Frontal cortex (tissue), 4 donors: ENCODE results near the gene MERTK. TPM values are rescaled to one million over a fixed set of nuclear protein-coding genes. Genes with fewer than 3 reads are reported as not detected.
A peak's percentile ranks its signal among the peaks of the same experiment; 100 is the strongest.
"Not testable (repeated sequence)": the region's sequence is repeated elsewhere in the genome, so short reads cannot be mapped to it uniquely, and the experiment has no call there.

Experiments used
- DNase-seq, 2 donors: peaks; one replicate each; pipeline ENCODE4 v3.0.0; 2012; ENCODE audit warnings: low spot score in 2 of 2
- FAIRE-seq: peaks from 2 replicates; lab custom pipeline; 2012; peaks lifted over from hg19 to GRCh38; lab: Jason Lieb, UNC
- total RNA-seq: library from RNA; depleted of rRNA; stranded (reverse); fragments of >200 nt; gene quantifications from one replicate; pipeline ENCODE4 v1.2.3, GENCODE V29; 2014
- donor health status: control.
- donor health status: control.
- donor health status: control.

MERTK gene
- total RNA-seq, 1 donor from 2014 or later, result 2.4 TPM

DNA sequence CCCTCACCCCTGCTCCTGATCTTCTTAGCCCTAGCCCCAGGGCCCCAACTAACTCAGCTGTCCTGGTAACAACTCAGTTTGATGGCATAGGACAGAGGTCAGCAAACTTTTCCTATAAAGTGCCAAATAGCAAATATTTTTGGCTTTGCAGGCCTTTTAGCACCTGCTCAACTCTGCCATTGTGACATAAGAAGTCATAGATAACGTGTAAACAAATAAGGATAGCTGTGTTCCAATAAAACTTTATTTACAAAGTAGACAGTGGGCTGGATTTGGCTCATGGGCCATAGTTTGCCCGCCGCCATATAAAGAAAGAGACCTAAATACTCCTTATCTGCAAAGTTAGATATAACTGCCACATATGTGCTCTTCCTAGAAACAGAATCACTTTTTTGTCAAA lies 129.4 kb downstream of the MERTK start:
- no peak for DNase-seq
- FAIRE-seq, result no peak

DNA sequence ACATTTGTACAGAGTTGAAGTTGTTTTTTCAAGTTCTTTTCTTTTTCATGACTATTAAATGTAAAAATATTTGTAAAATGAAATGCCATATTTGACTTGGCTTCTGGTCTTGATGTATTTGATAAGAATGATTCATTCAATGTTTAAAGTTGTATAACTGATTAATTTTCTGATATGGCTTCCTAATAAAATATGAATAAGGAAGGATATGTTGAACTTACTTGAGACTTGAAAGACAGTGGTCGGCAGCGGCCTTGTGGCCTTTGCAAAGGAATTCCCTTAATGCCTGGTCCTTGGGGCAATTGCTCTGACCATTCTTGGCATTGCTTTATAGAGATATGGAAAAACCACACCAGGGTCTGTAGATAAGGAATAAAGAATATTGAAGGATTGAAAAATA lies 130.8 kb downstream of the MERTK start:
- DNase-seq (no peak), FAIRE-seq (no peak)

DNA sequence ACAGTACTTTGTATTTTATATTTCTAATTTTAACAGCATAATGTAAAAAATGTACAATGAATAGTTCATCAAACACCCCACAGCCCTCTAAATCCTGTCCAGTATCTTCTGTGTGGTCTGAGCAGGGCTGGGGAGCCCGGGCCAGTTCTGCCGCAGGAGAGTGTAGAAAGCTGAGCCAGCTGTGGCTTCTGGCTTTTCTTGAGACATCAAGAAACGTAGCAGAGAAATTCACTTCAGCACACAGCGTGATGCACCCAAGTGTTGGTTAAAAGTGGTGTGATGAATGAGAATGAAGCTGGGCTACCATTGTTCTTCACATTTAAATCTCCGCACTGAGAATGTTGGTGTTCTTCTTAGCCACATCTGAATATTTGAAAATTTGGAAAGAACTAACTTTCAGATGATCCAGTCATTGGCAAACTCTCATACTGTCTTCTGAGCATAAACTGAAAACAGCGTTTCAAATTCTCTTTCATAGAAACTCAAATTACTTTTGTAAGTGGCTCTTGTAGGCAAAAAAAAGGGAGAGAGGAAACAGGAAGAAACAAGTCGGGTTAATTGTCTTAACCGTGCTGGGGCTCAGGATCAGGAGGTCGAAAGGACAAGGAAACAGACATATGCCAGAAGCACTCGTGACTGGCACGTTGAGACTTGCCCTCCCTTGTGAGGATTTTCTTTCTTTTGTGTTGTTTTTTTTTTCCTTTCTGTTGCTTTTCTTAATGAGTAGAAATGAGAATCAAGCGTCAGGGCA lies 133.2 kb downstream of the MERTK start:
- DNase-seq (no peak), FAIRE-seq (no peak)

DNA sequence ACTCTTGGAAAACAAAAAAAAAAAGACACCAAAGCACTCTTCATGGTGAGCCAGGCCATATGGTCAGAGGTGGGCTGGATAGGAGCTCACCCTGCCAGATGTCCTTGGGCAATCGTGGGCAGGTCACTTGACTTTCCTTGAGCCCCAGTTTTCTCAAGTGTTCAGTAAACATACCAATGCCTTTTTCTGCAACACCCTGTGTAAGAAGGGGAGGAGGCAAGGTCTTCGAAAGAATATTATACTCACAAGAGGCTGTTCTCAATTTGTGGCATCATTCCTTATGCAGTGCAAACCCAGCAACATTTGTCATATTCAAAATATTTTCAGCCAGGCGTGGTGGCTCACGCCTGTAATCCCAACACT lies 133.8 kb downstream of the MERTK start:
- FAIRE-seq (no peak), DNase-seq (no peak)

DNA sequence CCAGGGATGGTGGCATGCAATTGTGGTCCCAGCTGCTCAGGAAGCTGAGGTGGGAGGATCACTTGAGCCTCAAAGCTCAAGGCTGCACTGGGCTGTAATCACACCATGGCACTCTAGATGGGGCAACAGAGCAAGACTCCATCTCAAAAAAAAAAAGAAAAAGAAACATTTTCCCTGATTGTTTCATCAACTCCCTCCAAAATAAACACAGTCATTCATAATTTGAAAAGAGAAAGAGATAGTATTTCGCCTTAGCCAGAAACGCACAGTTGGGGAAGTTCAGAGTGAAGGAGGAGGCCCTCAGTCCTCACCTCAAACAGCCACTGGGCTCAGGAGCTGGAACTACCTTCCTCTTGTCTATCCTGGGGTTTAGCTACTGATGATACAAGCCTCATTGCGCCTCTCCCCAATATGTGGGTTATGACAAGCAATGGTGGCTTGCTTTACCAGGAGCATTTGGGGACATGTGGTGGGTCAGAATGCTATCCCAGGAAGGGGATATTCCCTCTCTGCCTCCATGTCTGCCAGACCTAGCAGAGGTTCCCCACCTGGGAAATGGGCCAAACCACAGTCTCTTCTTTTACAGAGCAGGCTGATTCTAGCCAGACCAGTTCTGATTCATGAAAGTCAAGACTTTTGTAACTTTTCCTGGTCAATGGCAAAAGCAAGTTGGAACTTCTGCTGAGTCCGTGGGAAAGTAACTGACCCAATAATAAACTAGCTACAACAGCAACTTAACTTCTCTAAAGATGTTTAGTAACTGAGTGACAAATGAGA lies 134.5 kb downstream of the MERTK start:
- DNase-seq (no peak), FAIRE-seq (no peak)

DNA sequence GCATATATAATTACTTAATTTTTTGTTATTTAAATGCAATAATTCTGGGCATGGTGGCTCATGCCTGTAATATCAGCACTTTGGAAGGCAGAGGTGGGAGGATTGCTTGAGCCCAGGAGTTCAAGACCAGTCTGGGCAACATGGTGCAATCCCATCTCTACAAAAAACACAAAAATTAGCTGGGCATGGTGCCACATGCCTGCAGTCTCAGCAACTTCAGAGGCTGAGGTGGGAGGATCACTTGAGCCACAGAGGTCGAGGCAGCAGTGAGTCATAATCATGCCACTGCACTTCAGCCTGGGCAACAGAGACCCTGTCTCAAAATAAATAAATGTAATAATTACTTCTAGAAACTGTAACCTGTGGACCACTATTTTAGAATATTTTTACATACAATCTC lies 135.2 kb downstream of the MERTK start:
- FAIRE-seq, result no peak
- no peak for DNase-seq

DNA sequence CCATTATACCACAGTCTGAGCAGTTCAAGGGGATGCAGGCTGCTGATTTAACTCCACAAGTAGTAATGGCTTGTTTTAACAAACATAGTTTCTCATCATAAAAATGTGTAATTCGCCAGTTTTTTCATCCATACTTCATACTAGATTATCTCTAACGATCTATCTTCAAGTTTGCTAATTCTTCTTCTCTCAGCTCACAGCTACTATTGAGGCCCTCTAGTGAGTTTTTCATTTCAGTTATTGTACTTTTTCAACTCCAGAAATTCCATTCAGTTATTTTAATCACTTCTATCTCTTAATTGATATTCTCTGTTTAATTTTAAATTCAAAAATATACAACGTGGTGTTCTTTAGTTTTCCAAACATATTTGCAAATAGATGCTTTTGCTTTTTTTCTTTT lies 136.5 kb downstream of the MERTK start:
- no peak for FAIRE-seq
- DNase-seq, result no peak

DNA sequence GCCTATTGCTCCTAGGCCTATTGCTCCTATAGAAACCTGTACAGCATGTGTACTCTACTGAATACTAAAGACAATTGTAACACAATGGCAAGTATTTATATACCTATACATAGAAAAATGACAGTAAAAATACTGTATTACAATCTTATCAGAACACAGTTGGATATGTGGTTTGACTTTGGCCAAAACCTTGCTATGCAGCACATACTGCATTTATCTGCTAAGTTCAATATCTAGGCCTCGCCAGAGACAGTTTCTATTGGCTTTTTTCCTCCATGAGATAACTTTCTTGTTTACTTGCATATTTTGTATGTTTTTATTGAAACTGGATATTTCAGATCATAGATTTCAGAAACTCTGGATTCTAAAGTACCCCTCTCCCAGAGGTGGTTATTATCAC lies 137.4 kb downstream of the MERTK start:
- no peak for FAIRE-seq

DNA sequence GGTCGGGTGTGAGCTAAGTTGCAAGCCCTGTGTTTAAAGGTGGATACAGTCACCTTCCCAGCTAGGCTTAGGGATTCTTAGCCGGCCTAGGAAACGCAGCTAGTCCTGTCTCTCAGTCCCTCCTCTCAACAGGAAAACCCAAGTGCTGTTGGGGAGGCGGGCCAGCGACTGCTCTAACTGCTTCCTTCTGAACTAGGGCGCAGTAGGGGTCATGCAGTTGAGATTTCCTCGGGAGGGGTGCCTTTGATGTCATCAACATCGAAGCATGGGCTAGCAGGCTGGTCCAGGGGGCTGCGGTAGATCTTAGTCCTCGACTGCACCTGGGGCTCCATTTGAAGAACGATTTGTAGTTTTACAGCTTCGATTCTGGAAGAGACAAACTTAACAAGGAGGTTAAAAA lies 141.1 kb downstream of the MERTK start:
- DNase-seq, FAIRE-seq: not testable (repeated sequence)

More for the DNA sequence above, 137.4 kb downstream of the MERTK start:
- DNase-seq, result no peak

DNA sequence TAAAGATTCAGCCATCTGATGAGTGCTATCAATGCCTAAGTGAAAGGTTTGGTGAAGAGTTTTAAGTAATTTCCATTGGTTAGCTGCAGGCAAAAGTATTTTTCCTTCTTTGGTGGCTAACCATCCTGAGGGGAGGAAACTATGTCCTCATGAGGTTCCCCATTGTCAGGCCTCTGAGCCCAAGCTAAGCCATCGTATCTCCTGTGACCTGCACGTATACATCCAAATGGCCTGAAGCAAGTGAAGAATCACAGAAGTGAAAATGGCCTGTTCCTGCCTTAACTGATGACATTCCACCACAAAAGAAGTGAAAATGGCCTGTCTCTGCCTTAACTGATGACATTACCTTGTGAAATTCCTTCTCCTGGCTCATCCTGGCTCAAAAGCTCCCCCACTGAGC lies 141.7 kb downstream of the MERTK start:
- not testable (repeated sequence) for FAIRE-seq, DNase-seq

DNA sequence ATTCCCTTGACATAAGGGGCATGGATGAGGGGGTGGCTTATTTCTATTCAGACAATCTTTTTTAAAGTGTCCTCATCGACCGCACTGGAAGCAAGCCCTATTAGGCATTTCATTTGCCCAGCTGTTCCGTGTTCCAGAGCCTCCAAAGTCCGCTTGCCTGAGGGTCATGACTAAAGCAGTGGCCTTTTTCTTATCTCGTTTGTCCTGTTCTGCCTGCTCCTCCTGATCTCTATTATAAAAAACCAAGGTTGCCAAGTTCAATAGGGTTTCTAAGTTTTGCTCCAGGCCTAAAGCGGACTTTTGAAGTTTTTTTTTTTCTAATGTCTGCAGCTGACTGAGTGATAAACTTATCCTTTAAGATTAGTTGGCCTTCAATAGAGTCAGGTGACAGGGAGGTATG lies 143.1 kb downstream of the MERTK start:
- FAIRE-seq, DNase-seq: not testable (repeated sequence)

DNA sequence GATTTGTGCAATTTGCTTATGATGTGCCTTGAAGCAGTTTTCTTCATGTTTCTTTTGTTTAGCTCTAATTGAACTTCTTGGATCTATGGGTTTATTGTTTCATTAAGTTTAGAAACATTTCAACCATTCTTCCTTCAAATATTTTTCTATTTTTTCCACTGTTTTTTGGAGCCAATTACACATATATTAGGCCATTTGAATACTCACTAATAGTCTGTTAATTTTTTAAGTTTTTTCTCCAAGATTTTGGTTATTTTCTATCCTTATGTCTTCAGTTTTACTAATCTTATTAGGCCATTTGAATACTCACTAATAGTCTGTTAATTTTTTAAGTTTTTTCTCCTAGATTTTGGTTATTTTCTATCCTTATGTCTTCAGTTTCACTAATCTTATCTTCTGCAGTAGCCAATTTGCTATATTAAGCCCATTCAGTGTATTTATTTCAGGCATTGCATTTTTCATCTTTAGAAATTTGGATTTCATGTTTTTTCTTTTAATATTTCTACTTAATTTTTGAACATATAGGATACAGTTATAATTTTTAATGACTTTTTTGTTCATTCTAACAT lies 147.1 kb downstream of the MERTK start:
- FAIRE-seq (no peak), DNase-seq (no peak)

DNA sequence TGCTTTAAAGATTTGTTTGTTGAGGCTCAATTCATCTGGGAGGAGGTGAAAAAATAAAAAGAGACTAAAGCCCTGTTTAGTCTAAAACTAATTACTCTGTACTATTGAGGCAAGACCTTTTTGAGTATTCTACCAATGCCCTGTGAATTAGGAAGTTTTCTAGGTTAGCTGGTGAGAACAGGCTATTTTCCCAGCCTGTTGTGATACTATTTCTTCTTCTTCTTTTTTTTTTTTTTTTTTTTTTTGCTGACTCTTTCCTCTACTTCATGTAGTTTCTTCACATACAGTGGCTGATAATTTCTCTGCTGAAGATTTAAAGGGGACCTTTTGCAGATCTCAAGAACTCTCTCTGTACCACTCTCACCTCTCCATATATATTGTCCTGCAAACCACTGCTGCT lies 147.8 kb downstream of the MERTK start:
- DNase-seq (no peak), FAIRE-seq (no peak)

DNA sequence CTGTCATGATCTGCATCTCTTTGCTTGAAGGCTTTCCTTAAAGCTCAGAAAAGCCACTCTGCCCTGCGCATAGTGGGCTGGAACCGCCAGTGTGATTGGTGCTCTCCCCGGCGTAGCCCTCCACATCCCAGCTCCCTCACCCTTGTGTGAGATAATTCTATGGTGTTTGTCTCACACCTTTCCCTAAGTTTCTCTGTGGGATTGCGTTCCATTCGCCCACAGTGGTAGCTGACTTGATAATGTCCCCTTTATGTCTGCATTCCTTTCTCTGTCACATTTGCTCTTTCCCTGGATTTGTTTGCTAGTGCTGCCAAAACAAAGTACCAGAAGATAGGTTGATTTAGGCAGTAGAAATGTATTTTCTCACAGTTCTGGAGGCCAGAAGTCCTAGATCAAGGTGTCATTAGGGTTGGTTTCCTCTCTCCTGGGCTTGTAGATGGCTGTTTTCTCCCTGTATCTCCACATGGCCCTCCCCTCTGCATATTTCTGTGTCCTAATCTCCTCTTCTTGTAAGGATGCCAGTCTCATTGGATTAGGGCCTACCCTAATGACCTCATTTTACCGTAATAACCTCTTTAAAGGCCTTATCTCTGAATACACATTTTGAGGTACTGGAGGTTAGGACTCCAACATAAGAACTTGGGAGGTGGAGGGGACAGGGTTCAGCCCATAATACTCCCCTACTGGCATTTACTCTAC lies 149.3 kb downstream of the MERTK start:
- FAIRE-seq (no peak), DNase-seq (no peak)

DNA sequence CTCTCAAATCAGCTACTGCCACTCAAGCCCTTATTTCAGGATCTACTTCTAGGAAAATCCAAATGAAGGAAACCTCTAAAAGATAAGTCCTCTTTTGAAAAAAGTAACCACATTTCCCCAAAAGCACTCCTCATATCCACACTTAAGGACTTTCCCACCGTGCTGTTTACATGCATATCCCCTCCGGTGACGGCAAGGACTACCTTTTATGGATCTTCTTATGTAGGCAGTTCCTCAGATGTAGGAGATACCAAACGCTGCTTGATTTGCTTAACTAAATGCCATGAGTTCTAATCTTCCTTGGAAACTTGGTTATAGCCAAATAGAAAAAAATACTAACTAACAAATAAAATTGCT lies 149.8 kb downstream of the MERTK start:
- FAIRE-seq (no peak), DNase-seq (no peak)

DNA sequence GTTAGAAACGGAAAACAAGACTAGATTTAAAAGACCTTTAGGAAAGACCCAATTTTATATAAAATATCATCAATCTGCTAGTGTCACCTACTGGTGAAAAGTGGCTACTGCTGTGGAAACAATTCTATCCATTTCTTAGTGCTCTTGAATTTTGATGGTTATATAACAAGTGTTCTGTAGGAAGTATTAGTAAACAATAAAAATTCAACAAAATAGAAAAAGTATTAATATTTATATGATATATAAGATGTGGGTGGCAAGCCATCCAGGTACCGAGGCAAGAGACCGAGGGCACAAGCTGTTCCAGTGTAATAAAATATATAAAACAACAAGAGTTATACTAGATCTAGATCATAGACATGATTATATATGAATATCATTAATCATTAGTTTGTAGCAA lies 150.5 kb downstream of the MERTK start:
- peak; percentile 98 for FAIRE-seq

DNA sequence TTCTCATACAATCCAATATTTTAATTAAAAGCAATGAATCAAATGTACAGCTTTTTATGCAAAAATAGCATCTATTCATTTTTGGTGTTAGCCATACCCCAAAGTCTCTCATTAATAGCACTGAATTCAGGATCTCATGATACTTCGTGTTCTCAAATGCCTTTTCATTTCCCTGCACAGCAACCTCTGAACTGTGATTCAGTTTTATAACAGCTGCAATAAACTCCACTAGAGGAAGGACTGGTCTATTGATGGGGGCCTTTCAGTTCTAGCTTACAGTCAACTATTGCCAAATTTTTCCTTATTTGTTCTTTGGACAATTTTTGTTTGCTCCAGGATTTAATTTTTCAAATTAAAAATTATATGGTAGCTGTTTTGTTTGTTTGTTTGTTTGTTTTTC lies 151.9 kb downstream of the MERTK start:
- no peak for DNase-seq
- no peak for FAIRE-seq

More for the DNA sequence above, 150.5 kb downstream of the MERTK start:
- peak; percentile 47 to 52 for DNase-seq

DNA sequence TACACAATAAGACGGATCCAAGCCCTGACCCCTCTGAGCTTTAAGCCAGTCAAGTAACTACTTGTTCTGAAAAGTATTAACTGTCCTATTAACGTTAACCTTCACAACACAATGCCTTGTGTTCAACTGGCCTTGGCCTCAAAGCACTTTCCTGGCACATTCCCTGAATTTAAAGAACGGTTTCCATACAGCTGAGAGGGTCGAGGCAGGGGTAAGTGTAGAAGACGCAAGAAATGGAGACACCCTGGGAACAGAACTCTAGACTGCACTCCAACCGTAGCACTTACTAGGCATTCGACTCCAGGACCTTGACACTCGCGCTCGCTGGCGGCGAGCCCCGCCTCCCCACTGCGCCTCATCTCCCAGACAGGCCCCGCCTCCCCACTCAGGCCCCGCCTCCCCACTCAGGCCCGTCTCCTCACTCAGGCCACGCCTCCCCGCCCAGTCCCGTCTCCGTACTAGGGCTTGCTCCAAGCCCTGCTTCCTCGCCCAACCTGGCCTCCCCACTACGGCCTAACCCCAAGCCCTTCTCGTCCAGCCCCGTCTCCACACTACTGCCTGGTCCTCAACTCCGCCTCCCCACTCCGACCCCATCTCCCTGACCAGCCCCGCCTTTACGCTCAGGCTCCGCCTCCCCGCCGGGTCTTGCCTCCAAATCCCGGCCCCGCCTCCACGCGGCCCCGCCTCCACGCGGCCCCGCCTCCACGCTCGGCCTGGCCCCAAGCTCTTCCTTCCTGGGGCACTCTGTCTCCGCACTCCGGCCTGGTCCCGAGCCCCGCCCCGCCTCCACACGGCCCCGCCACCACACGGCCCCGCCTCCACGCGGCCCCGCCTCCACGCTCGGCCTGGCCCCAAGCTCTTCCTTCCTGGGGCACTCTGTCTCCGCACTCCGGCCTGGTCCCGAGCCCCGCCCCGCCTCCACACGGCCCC lies 155.8 kb downstream of the MERTK start:
- no peak for FAIRE-seq
- peak; percentile 78 to 82 for DNase-seq
